ENCODE measurements around the gene DIDO1. TPM values are rescaled to one million over a fixed set of nuclear protein-coding genes. Genes with fewer than 3 reads are reported as not detected.

Gene DIDO1
- total and polyA plus RNA-seq, 2 of the 13 experiments (the other 11 are each of a cell fraction or from before 2014, with no cell fraction given), result 75.0 to 75.1 TPM

DNA sequence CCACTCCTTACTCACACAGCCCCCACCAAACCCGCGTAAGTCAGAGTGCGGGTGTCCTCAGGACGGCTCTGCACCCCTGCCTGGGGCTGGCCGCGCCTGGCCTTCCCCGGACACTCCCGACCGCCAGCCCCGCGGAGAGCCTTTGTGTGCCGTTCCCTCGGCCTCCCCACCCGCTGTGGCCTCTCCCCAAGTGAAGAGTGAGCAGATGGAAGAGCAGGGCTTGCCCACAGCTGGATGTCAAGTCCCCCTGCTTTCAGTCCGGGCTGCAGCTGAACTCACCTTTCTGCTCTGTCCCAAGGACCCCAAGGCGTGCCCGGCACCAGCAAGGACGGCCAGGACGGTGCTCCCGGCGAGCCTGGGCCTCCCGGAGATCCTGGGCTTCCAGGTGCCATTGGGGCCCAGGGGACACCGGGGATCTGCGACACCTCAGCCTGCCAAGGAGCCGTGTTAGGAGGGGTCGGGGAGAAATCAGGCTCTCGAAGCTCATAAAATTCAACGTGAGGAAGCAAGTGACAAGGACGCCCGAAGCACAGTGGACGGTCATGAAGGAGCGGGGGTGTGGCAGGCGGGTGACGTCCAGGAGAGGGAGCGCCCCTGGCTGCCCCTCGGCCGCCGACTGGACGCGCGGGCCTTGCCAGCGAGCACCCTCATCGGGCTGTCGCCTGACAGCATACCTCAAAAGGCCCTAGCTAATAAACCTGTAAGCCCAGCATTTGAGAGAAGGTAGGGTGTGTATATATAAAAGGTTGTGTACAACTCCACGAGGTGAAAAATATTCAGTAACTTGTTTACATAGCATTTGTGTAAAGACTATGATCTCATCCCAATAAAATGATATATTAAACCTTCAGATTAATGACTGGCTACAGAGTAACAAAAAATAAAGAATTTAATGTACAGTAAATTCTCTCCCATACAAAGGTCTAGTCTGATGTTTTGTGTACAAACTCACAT is 85.8 kb downstream of the DIDO1 start (continued):
- TF ChIP-seq, protein P1, sequence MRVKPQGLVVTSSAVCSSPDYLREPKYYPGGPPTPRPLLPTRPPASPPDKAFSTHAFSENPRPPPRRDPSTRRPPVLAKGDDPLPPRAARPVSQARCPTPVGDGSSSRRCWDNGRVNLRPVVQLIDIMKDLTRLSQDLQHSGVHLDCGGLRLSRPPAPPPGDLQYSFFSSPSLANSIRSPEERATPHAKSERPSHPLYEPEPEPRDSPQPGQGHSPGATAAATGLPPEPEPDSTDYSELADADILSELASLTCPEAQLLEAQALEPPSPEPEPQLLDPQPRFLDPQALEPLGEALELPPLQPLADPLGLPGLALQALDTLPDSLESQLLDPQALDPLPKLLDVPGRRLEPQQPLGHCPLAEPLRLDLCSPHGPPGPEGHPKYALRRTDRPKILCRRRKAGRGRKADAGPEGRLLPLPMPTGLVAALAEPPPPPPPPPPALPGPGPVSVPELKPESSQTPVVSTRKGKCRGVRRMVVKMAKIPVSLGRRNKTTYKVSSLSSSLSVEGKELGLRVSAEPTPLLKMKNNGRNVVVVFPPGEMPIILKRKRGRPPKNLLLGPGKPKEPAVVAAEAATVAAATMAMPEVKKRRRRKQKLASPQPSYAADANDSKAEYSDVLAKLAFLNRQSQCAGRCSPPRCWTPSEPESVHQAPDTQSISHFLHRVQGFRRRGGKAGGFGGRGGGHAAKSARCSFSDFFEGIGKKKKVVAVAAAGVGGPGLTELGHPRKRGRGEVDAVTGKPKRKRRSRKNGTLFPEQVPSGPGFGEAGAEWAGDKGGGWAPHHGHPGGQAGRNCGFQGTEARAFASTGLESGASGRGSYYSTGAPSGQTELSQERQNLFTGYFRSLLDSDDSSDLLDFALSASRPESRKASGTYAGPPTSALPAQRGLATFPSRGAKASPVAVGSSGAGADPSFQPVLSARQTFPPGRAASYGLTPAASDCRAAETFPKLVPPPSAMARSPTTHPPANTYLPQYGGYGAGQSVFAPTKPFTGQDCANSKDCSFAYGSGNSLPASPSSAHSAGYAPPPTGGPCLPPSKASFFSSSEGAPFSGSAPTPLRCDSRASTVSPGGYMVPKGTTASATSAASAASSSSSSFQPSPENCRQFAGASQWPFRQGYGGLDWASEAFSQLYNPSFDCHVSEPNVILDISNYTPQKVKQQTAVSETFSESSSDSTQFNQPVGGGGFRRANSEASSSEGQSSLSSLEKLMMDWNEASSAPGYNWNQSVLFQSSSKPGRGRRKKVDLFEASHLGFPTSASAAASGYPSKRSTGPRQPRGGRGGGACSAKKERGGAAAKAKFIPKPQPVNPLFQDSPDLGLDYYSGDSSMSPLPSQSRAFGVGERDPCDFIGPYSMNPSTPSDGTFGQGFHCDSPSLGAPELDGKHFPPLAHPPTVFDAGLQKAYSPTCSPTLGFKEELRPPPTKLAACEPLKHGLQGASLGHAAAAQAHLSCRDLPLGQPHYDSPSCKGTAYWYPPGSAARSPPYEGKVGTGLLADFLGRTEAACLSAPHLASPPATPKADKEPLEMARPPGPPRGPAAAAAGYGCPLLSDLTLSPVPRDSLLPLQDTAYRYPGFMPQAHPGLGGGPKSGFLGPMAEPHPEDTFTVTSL (CRISPR knock-in tag; IDR thresholded peaks at IDR 0.05; ENCODE audit: borderline replicate concordance), result no peak
- TF ChIP-seq RBM22 (optimal IDR thresholded peaks at IDR 0.05; ENCODE audit: low read length), result peak; percentile 34
- no peak for TF ChIP-seq SYNCRIP (IDR thresholded peaks at IDR 0.05; ENCODE audit: insufficient read depth, low read depth, low read length)
- peak; percentile 61 for TF ChIP-seq RBFOX2 (IDR thresholded peaks at IDR 0.05; ENCODE audit: low read depth, low read length)
- no peak for TF ChIP-seq MBNL3 (CRISPR knock-in tag; conservative IDR thresholded peaks at IDR 0.05)
- TF ChIP-seq RCOR2 (CRISPR knock-in tag; IDR thresholded peaks at IDR 0.05), result no peak
- TF ChIP-seq ZNF672 (CRISPR knock-in tag; IDR thresholded peaks at IDR 0.05), result no peak
- TF ChIP-seq ZNF577 (CRISPR knock-in tag; IDR thresholded peaks at IDR 0.05; ENCODE audit: borderline replicate concordance, low read depth), result no peak
- TF ChIP-seq AGO2 (optimal IDR thresholded peaks at IDR 0.05; ENCODE audit: low read depth, low read length), result peak; percentile 97
- TF ChIP-seq ZNF549 (CRISPR knock-in tag; IDR thresholded peaks at IDR 0.05), result no peak
- no peak for TF ChIP-seq RAD21 (CRISPR knock-in tag; IDR thresholded peaks at IDR 0.05)
- TF ChIP-seq ZBTB3 (CRISPR knock-in tag; IDR thresholded peaks at IDR 0.05; ENCODE audit: borderline replicate concordance, low read depth), result no peak
- TF ChIP-seq RBAK (CRISPR knock-in tag; IDR thresholded peaks at IDR 0.05), result no peak
- no peak for TF ChIP-seq ZNF619 (CRISPR knock-in tag; IDR thresholded peaks at IDR 0.05)
- TF ChIP-seq MTA3 (CRISPR knock-in tag; IDR thresholded peaks at IDR 0.05), result no peak
- TF ChIP-seq SMAD1 (CRISPR knock-in tag; IDR thresholded peaks at IDR 0.05; ENCODE audit: borderline replicate concordance, low read depth), result no peak
- TF ChIP-seq ZBTB42 (CRISPR knock-in tag; IDR thresholded peaks at IDR 0.05), result no peak
- TF ChIP-seq, protein P2, sequence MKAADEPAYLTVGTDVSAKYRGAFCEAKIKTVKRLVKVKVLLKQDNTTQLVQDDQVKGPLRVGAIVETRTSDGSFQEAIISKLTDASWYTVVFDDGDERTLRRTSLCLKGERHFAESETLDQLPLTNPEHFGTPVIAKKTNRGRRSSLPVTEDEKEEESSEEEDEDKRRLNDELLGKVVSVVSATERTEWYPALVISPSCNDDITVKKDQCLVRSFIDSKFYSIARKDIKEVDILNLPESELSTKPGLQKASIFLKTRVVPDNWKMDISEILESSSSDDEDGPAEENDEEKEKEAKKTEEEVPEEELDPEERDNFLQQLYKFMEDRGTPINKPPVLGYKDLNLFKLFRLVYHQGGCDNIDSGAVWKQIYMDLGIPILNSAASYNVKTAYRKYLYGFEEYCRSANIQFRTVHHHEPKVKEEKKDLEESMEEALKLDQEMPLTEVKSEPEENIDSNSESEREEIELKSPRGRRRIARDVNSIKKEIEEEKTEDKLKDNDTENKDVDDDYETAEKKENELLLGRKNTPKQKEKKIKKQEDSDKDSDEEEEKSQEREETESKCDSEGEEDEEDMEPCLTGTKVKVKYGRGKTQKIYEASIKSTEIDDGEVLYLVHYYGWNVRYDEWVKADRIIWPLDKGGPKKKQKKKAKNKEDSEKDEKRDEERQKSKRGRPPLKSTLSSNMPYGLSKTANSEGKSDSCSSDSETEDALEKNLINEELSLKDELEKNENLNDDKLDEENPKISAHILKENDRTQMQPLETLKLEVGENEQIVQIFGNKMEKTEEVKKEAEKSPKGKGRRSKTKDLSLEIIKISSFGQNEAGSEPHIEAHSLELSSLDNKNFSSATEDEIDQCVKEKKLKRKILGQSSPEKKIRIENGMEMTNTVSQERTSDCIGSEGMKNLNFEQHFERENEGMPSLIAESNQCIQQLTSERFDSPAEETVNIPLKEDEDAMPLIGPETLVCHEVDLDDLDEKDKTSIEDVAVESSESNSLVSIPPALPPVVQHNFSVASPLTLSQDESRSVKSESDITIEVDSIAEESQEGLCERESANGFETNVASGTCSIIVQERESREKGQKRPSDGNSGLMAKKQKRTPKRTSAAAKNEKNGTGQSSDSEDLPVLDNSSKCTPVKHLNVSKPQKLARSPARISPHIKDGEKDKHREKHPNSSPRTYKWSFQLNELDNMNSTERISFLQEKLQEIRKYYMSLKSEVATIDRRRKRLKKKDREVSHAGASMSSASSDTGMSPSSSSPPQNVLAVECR (CRISPR knock-in tag; IDR thresholded peaks at IDR 0.05; ENCODE audit: borderline replicate concordance), result no peak
- no peak for TF ChIP-seq SMYD3 (CRISPR knock-in tag; IDR thresholded peaks at IDR 0.05)
- no peak for TF ChIP-seq SSRP1 (CRISPR knock-in tag; IDR thresholded peaks at IDR 0.05)

All from HepG2 (cell line).